GM15510 (cell line): ENCODE measurements around the gene LYSMD3.
A peak's percentile ranks its signal among the peaks of the same experiment; 100 is the strongest.

Experiments used
- POLR2A ChIP-seq: IDR thresholded peaks from 3 replicates; pipeline ENCODE4 v1.6.1; 2011; ENCODE audit warnings: borderline replicate concordance; ENCODE audit not compliant: insufficient read length; ENCODE audit errors: extremely low read depth

The LYSMD3 gene

DNA sequence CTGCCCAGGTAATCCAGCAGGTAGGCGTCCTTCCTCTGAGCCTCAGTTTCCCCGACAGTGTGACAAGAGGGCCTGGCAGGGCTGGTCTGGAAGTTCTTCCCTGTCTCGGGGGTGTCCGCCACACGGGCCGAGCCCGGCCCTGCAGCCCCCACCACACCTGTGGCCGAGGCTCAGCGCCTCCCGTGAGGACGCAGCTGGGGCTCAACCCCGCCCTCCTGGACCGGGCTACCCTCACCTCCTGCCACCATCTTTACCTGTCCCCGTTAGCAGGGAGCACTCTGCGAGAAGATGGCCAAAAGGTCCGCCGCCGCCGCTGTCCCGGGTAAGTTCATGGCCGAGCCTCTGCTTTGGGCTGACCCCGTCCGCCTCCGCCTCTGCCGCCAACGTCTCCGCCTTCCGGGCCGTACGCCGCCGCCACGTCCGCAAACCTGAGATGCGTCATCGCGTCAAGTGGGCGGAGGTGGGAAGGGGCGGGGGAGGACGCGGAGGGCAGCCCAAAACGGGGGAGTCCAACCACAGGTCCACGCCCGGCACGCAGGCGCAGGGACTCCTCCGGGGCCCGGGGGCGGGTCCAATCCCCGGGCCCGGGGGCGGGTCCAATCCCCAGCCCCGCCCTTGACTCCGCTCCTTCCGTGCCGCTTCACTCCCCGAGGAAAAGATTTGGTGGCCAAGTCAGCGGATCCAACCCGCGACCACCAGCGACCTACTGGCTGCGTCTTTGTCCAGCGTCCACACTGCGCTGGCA is at the start of gene LYSMD3:
TSS of gene LYSMD3 (minus strand) at position 391 of the 745 bp plus-strand sequence. CDS start 4,295 bp downstream, outside the sequence.
- TF ChIP-seq POLR2A = peak; percentile 84

DNA sequence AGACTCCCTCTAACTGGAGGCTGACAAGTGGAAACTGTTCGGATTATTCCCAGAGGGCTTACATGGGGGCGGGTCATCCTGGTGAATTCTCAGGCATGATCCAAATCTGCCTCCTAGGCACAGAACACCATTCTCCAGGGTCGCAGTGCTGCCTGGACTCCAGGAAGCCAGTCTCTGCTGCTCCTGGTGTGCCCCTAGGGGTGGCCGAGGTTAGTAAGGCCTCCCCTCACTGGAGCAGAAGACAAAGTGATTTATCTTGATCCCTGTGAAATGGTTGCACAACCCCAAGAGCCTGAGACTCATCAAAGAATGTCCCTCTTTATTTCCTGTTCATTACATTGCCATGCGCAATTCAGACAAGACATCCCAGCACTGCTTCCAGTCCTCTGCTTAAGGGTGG is 46.3 kb upstream of the LYSMD3 start:
- no peak for TF ChIP-seq POLR2A

DNA sequence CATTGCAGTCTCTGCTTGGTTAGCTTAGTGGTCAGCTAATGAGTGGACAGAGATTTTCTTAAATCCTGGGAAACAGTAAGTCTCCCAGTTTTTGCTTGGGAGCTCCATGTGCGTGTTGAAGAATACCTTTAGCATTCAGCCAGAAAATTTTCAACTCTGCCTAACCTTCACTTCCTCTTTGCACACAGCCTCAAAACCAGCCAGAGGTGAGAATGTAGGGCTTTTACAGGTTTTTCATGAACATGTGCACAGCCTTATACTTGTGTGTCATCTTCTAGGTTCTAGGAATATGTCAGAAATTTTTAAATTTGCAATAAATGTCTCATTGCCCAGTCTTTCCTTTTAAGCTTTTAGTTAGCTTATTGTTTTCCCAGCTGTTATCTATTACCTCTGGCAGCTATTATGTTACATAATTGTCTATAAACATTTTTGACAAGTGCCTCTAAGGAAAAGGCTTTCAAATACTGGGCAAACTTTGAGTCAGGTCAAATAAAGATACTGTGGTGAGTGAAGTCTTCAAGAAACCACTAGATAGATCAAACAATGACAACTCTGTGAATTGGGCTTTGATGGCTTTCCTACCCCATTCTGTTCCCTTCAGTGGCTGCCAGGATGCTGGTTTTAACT is 41.9 kb upstream of the LYSMD3 start:
- TF ChIP-seq POLR2A = no peak

DNA sequence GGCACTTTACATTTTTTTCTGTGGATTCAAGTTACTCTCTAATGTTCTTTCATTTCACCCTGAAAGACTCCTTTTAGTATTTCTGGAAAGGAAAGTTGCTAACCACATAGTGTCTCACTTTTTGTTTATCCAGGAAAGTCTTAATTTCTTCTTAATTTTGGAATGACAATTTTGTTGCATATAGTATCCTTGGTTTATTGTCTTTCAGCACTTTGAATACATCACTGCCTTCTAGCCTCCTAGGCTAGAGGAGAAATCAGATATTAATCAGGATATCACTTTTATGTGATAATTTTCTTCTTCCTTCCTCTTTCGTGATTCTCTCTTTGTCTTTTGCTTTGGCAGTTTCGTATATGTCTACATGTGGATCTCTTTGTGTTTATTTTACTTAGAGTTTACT is 40.6 kb upstream of the LYSMD3 start:
- no peak for TF ChIP-seq POLR2A

DNA sequence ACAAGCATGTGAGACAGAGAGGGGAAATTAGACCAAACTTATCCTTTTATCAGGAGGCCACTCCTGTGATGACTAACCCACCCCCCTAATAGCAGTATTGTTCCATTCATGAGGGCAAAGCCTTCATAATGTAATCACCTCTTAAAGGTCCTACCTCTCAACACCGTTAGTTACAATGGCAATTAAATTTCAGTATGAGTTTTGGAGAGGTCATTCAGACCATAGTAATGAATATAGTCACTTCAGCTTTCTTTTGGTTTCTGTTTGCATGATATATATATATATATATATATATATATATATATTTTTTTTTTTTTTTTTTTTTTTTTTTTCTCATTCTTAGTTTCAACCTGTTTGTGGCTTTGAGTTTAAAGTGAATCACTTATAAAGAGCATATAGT is 39.7 kb upstream of the LYSMD3 start:
- TF ChIP-seq POLR2A = no peak

DNA sequence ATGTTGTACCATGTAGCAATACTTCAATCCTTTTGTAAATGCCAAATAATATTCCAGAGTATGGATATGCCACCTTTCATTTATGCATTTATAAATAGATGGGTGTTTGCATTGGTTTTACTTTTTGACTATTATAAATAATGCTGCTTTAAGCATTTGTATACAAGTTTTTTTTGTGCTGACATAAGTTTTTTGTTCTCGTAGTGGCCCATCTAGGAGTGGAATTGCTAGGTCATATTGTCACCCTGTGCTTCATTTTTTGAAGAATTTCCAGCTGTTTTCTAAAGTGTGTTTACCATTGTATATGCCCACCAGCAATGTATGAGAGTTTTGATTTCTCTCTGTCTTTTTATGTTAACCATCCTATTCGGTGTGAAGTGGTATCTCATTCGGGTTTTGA is 36.1 kb upstream of the LYSMD3 start:
- TF ChIP-seq POLR2A = no peak

DNA sequence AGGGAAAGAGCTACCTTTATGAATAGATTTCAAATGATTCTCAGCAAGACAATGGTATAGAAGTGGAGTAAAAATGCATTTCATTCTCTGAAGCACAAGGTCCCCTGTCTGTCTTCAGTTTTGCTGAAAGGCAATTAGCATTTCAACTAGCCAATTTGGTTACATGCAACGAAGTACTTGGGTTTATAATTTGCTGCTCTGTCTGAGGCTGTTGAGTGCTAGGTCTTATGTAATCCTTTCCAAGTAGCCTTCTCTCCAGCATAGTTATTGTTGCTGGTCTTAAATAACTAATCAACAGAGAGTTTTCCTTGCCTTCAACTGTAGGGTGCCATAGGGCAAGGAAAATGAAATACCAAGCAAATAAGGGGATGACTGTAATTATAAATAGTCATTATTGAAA is 33.7 kb upstream of the LYSMD3 start:
- TF ChIP-seq POLR2A = no peak

DNA sequence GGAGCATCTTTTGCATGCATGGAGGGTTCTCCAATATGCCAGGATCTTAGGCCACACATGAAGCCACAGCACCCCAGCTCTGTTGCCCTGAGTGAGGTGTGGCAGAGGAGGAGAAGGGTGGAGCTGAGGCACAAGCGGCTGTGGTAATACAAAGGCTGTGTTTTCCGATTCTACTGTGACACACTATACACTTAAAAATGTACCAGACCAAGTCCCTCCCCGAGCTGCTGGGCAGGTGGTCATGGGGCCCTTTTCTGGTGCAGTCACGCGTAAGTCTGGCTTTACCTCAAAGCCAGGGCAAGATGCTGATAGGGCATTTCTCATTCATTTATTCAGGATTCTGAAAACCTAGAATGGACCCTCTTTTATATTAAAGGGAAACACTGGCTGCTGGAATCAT is 33.0 kb upstream of the LYSMD3 start:
- TF ChIP-seq POLR2A = no peak

DNA sequence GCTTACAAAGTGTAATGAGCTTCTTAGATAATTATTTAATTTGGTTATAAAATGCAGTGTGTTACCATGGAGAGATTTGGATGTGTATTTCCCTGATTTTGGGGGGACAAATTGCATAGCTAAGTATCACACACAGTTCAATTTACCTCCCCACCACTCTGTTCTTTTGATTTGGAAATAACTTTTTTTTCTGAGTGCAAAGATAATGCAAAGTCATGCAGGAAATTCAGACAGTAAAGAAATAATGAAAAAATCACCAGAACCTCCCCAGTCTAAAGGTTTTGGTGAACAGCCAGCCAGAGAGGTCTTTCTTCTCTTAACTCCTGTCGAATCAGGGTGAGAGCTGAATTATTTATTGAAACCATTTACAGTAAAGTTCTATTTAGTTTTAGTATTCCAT is 32.4 kb upstream of the LYSMD3 start:
- TF ChIP-seq POLR2A = no peak

DNA sequence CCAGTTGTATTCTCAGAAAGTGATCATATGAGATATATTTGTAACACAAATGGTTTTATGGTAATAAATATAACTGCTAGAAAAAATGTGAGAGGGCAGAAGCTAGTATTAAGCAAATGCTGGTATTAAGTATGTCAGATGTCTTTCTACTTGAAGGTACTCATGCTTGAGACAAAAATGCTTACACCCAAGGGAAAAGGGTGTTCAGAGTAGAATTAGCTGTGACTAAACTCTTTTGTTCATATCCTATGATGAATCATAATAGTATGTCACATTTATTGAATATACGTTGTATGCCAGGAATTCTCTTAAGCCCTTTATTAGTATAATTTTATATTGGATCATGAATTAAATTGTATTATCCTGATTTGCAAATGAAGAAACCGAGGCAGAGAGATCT is 31.4 kb upstream of the LYSMD3 start:
- TF ChIP-seq POLR2A = no peak

DNA sequence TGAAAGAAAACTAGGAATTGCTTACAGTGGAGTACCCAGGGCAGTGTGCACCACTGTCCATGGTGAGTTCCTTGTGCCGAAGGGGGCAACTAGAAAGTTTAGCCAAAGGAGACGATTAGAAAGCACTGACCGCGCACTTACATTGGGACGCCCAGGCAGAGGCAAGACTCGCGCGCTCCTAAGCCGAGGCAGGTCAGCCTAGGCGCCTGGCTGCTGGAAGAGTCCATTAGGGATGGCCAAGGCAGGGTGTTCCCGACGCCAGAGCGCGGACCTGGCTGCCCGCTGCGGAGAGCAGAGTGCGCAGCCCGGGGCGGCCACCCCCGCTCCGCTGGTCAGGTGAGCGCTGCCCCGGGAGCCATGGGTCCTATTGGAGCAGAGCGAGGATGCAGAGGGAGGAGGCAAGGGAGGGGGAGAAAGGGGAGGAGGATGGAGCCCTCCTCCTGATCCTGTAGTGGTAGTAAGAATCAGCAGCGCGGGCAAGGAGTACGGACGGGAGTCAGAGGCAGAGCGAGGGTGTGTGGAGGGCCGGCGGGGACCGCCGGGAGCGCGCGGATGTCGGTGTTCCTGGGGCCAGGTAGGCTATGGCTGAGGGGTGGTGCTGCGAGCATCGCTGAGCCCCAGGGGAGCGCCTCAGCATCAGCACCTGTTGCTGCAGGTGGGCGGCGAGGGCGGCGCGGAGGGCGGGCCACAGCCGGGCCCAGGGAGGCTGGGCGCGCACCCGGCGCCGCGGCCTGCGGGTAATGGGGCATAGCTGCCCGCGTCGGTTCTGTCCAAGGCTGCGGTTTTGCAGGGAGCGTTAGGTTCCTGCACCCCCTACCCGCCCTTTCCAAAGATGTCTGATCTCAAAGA is 29.2 kb upstream of the LYSMD3 start, which contains the start of gene ADGRV1:
TSS of gene ADGRV1 (plus strand) at position 454 of the 849 bp plus-strand sequence. CDS start at position 553, 99 bp downstream.
- no peak for TF ChIP-seq POLR2A

DNA sequence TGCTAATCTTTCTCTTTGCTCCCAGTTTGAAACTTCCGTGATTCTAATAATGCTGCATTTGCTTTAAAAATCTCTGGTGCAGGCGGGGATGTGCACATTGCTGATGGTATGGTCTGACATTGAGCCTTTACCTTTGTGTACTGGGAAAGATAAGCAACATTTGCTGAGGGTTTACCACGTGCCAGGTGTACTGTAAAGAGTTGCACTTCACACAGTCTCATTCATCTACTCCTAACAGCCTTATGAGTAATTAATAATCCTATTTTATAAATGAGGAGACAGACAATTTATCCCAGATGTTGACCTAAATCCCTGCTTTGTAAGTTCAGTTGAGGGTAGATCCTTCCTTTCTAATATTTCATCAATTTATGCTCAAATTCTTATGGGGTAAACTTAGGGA is 28.5 kb upstream of the LYSMD3 start:
- TF ChIP-seq POLR2A = no peak

DNA sequence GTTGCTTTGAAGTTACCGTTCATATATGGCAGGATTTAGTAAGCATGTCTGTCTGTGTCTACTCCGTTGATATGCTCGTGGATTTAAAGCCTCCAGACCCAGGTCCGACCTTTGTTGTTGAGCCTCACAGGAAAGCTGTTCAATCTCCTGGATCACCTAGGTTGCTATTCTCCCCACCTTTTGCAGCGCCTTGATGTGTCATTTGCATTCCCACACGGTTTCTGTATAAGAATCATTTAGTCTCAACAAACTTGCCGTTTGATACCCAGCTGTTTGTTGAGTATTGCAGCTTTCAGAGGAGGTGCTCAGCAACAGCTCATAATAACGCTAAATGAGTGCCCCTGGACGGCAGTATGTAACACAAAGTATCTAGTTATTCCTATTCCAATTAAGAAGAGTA is 28.0 kb upstream of the LYSMD3 start:
- TF ChIP-seq POLR2A = no peak

DNA sequence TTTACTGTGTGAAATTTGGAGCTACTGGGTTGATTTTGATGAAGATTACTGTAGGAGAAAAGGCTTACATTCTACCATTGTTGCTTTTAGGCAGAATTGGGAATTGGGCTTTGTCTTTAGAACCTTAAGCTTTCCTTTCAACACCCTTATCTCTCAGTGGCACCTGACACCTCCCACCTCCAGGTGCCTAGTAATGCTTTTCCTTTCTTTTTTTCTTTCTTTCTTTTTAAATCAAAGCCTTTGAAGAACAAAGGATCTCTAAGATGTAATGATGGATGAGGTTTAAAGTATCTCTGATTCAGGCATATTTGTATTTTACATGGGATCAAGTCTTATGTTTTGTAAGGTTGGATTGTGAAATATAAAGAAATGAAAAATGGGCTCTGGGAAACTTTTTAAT is 26.3 kb upstream of the LYSMD3 start:
- TF ChIP-seq POLR2A = no peak

DNA sequence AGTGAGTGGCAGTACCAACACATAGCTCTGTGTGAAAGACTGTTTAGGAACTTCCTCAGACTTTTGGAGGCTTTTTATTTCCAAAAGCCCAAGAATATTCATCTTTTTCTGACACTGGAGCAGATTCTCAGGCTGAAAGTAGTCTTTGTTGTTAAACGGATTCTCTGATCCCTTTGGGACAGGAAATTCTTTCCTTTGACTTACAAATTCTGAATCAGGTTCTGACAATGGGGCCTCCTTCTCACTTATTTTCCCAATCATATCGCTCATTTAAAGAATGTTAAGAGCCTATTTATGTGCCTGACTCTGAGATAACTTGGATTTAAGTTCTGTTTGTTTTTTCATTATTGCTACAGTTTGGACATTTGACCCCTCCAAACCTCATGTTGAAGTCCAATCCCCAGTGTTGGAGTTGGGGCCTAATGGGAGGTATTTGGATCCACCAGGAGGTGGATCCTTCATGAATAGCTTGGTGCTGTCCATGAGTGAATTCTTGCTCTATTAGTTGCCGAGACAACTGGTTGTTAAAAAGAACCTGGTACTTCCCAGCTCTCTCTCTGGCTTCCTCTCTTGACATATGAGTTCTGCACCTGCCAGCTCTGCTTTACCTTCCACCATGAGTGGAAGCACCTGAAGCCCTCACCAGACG is 25.1 kb upstream of the LYSMD3 start:
- TF ChIP-seq POLR2A = no peak
